ENCODE measurements around the gene DCTN4.

DCTN4 gene

GRCh38 chr5:150789943-150790611, 31.3 kb upstream of the DCTN4 start:
- H3K4me3 ChIP-seq (ENCODE audit: control insufficient read depth, low read depth, low read length), result peak overlapping the region; percentile 22
- DNase-seq (ENCODE audit: low read depth), result peak; percentile 100

GRCh38 chr5:150789450-150789849, 30.6 kb upstream of the DCTN4 start:
- no peak for TF ChIP-seq CTCF (conservative IDR thresholded peaks at IDR 0.05; ENCODE audit: control insufficient read depth, insufficient read depth, low read depth, low read length)
- no peak for DNase-seq (ENCODE audit: low read depth)
- H3K4me3 ChIP-seq (ENCODE audit: control insufficient read depth, low read depth, low read length), result no peak overlapping the region

More at GRCh38 chr5:150789943-150790611, 31.3 kb upstream of the DCTN4 start:
- TF ChIP-seq CTCF (conservative IDR thresholded peaks at IDR 0.05; ENCODE audit: control insufficient read depth, insufficient read depth, low read depth, low read length), result no peak

- no peak for DNase-seq (ENCODE audit: low read depth)
- no peak overlapping the region for H3K4me3 ChIP-seq (ENCODE audit: control insufficient read depth, low read depth, low read length)
- TF ChIP-seq CTCF (conservative IDR thresholded peaks at IDR 0.05; ENCODE audit: control insufficient read depth, insufficient read depth, low read depth, low read length), result no peak
Observed at GRCh38 chr5:150788977-150789376, 30.2 kb upstream of the DCTN4 start.

- DNase-seq (ENCODE audit: low read depth), result no peak
- H3K4me3 ChIP-seq (ENCODE audit: control insufficient read depth, low read depth, low read length), result no peak overlapping the region
- TF ChIP-seq CTCF (conservative IDR thresholded peaks at IDR 0.05; ENCODE audit: control insufficient read depth, insufficient read depth, low read depth, low read length), result no peak
Observed at GRCh38 chr5:150787656-150788055, 28.8 kb upstream of the DCTN4 start.

- TF ChIP-seq CTCF (conservative IDR thresholded peaks at IDR 0.05; ENCODE audit: control insufficient read depth, insufficient read depth, low read depth, low read length), result no peak
- H3K4me3 ChIP-seq (ENCODE audit: control insufficient read depth, low read depth, low read length), result no peak overlapping the region
- DNase-seq (ENCODE audit: low read depth), result no peak
Observed at GRCh38 chr5:150786876-150787275, 28.1 kb upstream of the DCTN4 start.

- H3K4me3 ChIP-seq (ENCODE audit: control insufficient read depth, low read depth, low read length), result no peak overlapping the region
- TF ChIP-seq CTCF (conservative IDR thresholded peaks at IDR 0.05; ENCODE audit: control insufficient read depth, insufficient read depth, low read depth, low read length), result no peak
- DNase-seq (ENCODE audit: low read depth), result no peak
Observed at GRCh38 chr5:150785950-150786349, 27.1 kb upstream of the DCTN4 start.

All from fibroblast of mammary gland (primary cell).